CD14-positive monocyte (primary cell): ENCODE data around the gene SLC37A1. TPM values are rescaled to one million over a fixed set of nuclear protein-coding genes. Genes with fewer than 3 reads are reported as not detected.

Experiments used
- DNase-seq, 3 donors: peaks; one replicate each; pipeline ENCODE4 v3.0.0-alpha.2; 2011 to 2022
- H2AFZ ChIP-seq: 2 replicates; pipeline ENCODE4 v1.6.0; 2012; ENCODE audit warnings: mild to moderate bottlenecking, low read depth, low read length, inconsistent platforms; ENCODE audit not compliant: insufficient read depth, poor library complexity, severe bottlenecking
- H3K27ac ChIP-seq, 2 donors: 1 replicate in 1 of 2; 2 replicates in 1 of 2; pipeline ENCODE4 v1.5.1; 2012 to 2013; ENCODE audit warnings: low read length in 2 of 2, control low read depth in 1 of 2, inconsistent platforms in 1 of 2, low read depth in 1 of 2, mild to moderate bottlenecking in 1 of 2
- H3K27me3 ChIP-seq, 2 donors: one replicate each; pipeline versions ENCODE4 v1.6.0 to v1.6.1; 2011 to 2013; ENCODE audit warnings: low read length in 2 of 2; ENCODE audit not compliant: control insufficient read depth in 2 of 2, insufficient read depth in 2 of 2
- H3K36me3 ChIP-seq, 2 donors: replicated peaks in 1 of 2; 1 replicate in 1 of 2; 2 replicates in 1 of 2; pipeline versions ENCODE4 v1.5.1 to v1.6.1; 2012 to 2013; ENCODE audit warnings: low read length in 2 of 2, control low read depth in 1 of 2, inconsistent platforms in 1 of 2, mild to moderate bottlenecking in 1 of 2; ENCODE audit not compliant: insufficient read depth in 2 of 2, control insufficient read depth in 1 of 2
- H3K4me1 ChIP-seq, 2 donors: 1 replicate in 1 of 2; 2 replicates in 1 of 2; pipeline versions ENCODE4 v1.5.1 to v1.6.1; 2012 to 2013; ENCODE audit warnings: low read length in 2 of 2, control low read depth in 1 of 2, inconsistent platforms in 1 of 2, mild to moderate bottlenecking in 1 of 2, moderate library complexity in 1 of 2; ENCODE audit not compliant: insufficient read depth in 2 of 2, control insufficient read depth in 1 of 2
- H3K4me2 ChIP-seq: replicated peaks from 2 replicates; pipeline ENCODE3; 2012; ENCODE audit warnings: low read length, moderate library complexity, mild to moderate bottlenecking; ENCODE audit not compliant: poor library complexity, severe bottlenecking; ENCODE audit errors: extremely low read depth
- H3K4me3 ChIP-seq, 3 experiments: fragments of 200-600 bp in 1 of 3; sonication (generic) in 1 of 3; replicated peaks in 1 of 3; 1 replicate in 2 of 3; 2 replicates in 1 of 3; pipeline ENCODE4 v1.5.1; 2011 to 2013; ENCODE audit warnings: low read length in 3 of 3, mild to moderate bottlenecking in 3 of 3, control low read depth in 2 of 3, low read depth in 2 of 3, inconsistent platforms in 1 of 3, moderate library complexity in 1 of 3
- H3K79me2 ChIP-seq: 2 replicates; pipeline ENCODE4 v1.6.0; 2012; ENCODE audit warnings: mild to moderate bottlenecking, control low read depth, inconsistent platforms, low read length, moderate library complexity; ENCODE audit not compliant: insufficient read depth
- H3K9ac ChIP-seq: 2 replicates; pipeline ENCODE4 v1.6.0; 2017; ENCODE audit warnings: low read length, mild to moderate bottlenecking; ENCODE audit not compliant: insufficient read depth, poor library complexity, severe bottlenecking
- H3K9me3 ChIP-seq, 2 donors: replicated peaks in 1 of 2; 1 replicate in 1 of 2; 2 replicates in 1 of 2; pipeline versions ENCODE4 v1.5.1 to v1.6.1; 2012 to 2013; ENCODE audit warnings: low read length in 2 of 2, control low read depth in 1 of 2; ENCODE audit not compliant: control insufficient read depth in 1 of 2, insufficient read depth in 1 of 2
- H4K20me1 ChIP-seq: 2 replicates; pipeline ENCODE4 v1.6.0; 2012; ENCODE audit warnings: mild to moderate bottlenecking, low read length, control low read depth, moderate library complexity; ENCODE audit not compliant: insufficient read depth
- H3K27ac Mint-ChIP-seq, 7 donors: one replicate each; pipeline ENCODE4 v1.8.0; 2020; ENCODE audit warnings: mild to moderate bottlenecking in 7 of 7, mixed read lengths in 7 of 7, moderate library complexity in 6 of 7, inconsistent platforms in 2 of 7
- H3K27me3 Mint-ChIP-seq, 3 donors: one replicate each; pipeline ENCODE4 v1.8.0; 2021 to 2022; ENCODE audit warnings: low read depth in 3 of 3, mild to moderate bottlenecking in 3 of 3, mixed read lengths in 3 of 3, moderate library complexity in 3 of 3, inconsistent platforms in 1 of 3
- H3K36me3 Mint-ChIP-seq, 2 donors: one replicate each; pipeline ENCODE4 v1.8.0; 2020; ENCODE audit warnings: mixed read lengths in 2 of 2, inconsistent platforms in 1 of 2, mild to moderate bottlenecking in 1 of 2
- H3K4me1 Mint-ChIP-seq: one replicate; pipeline ENCODE4 v1.8.0; 2020; ENCODE audit warnings: mild to moderate bottlenecking, mixed read lengths
- H3K4me3 Mint-ChIP-seq, 2 donors: one replicate each; pipeline ENCODE4 v1.8.0; 2020; ENCODE audit warnings: mild to moderate bottlenecking in 2 of 2, mixed read lengths in 2 of 2, moderate library complexity in 1 of 2
- H3K9me3 Mint-ChIP-seq, 7 donors: one replicate each; pipeline ENCODE4 v1.8.0; 2020 to 2022; ENCODE audit warnings: mixed read lengths in 7 of 7, mild to moderate bottlenecking in 6 of 7, moderate library complexity in 6 of 7, inconsistent platforms in 2 of 7
- WGBS: methylation state at CpG from one replicate; pipeline ENCODE4 v1.1.5; 2013; ENCODE audit warnings: missing lambda C conversion rate; ENCODE audit not compliant: insufficient coverage; 5-methylcytosine and 5-hydroxymethylcytosine counted together
- intact Hi-C, 2 donors: fragments of 100-400 bp; cut with micrococcal nuclease; formaldehyde crosslinking; loops; one replicate each; pipeline versions ENCODE4 v1.15.0 to v1.15.1; 2023
- polyA plus RNA-seq, 3 donors: library from polyadenylated mRNA; depleted of rRNA in 1 of 3; unstranded in 2 of 3; stranded (reverse) in 1 of 3; fragments of 300-500 nt in 2 of 3; fragments of >200 nt in 1 of 3; fragmentation: Illumina TruSeq in 2 of 3; gene quantifications; 1 replicate in 2 of 3; 2 replicates in 1 of 3; pipeline ENCODE4 v1.2.3, GENCODE V29; 2012 to 2021
- TF ChIP-seq, protein P1 (sequence below): fragments of 200-600 bp; IDR thresholded peaks from one replicate; pipeline ENCODE4 v1.8.0; 2022; ENCODE audit warnings: antibody characterized with exemption, mild to moderate bottlenecking

SLC37A1 gene
- polyA plus RNA-seq, 3 donors, result 2.7 to 12.4 (median 4.3) TPM

DNA sequence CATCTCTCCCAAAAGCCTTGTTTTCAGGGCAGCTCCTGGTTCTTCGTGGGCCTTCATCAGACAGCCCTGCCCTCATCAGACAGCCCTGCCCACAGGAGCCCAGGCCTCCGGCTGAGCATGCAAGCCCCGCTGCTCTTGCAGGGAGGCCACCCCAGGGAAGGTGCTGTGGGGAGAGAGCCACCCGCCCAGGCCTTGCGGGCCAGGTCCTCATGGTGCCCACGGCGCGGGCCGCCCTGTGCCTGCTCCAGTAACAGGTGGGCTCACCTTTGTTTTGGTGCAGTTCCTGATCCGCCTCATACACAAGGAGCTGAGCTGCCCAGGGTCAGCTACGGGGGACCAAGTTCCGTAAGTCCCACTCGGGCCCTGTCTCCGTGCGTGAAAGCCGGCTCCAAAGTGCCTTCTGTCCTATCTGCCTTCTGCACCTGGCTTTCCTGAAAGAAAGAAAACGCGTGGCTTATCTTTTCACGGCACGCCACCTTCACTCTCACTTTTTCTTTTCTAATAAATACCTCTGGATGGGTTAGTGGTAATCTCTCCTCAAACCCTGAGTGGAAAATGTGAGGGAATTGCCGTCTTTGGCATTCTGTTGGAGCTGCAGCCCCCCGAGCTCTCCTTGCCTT is 65.9 kb downstream of the SLC37A1 start:
- H3K27me3 ChIP-seq, result no peaks in the 10 kb centered on the region
- H3K4me2 ChIP-seq, result no peak overlapping the region
- intact Hi-C loops, result no loop called here
- H3K9me3 ChIP-seq, result peaks cover 4 to 7% of the 10 kb centered on the region in 2 donors
- H3K36me3 ChIP-seq, result peaks cover 7 to 10% of the 10 kb centered on the region in 2 donors
- H3K36me3 Mint-ChIP-seq, result peaks cover 23 to 25% of the 10 kb centered on the region in 2 donors
- TF ChIP-seq, protein P1, sequence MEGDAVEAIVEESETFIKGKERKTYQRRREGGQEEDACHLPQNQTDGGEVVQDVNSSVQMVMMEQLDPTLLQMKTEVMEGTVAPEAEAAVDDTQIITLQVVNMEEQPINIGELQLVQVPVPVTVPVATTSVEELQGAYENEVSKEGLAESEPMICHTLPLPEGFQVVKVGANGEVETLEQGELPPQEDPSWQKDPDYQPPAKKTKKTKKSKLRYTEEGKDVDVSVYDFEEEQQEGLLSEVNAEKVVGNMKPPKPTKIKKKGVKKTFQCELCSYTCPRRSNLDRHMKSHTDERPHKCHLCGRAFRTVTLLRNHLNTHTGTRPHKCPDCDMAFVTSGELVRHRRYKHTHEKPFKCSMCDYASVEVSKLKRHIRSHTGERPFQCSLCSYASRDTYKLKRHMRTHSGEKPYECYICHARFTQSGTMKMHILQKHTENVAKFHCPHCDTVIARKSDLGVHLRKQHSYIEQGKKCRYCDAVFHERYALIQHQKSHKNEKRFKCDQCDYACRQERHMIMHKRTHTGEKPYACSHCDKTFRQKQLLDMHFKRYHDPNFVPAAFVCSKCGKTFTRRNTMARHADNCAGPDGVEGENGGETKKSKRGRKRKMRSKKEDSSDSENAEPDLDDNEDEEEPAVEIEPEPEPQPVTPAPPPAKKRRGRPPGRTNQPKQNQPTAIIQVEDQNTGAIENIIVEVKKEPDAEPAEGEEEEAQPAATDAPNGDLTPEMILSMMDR, result no peak
- 90% methylated on average over 17 of the region's 22 CpGs for WGBS
- no peaks in the 10 kb centered on the region for H3K79me2 ChIP-seq
- H3K4me3 Mint-ChIP-seq, result no peak overlapping the region
- no peak overlapping the region for H3K9ac ChIP-seq
- no peak for DNase-seq
- H3K4me3 ChIP-seq, result no peak overlapping the region
- H3K4me1 ChIP-seq, result no peaks in the 10 kb centered on the region
- H3K27me3 Mint-ChIP-seq, result peaks cover 0 to 2% (median 0%) of the 10 kb centered on the region in 3 donors
- no peak overlapping the region for H3K27ac Mint-ChIP-seq
- H3K27ac ChIP-seq, result no peak overlapping the region
- no peaks in the 10 kb centered on the region for H4K20me1 ChIP-seq
- peaks cover 5 to 16% (median 10%) of the 10 kb centered on the region in 7 donors for H3K9me3 Mint-ChIP-seq
- H3K4me1 Mint-ChIP-seq, result no peaks in the 10 kb centered on the region
- H2AFZ ChIP-seq, result no peak overlapping the region

DNA sequence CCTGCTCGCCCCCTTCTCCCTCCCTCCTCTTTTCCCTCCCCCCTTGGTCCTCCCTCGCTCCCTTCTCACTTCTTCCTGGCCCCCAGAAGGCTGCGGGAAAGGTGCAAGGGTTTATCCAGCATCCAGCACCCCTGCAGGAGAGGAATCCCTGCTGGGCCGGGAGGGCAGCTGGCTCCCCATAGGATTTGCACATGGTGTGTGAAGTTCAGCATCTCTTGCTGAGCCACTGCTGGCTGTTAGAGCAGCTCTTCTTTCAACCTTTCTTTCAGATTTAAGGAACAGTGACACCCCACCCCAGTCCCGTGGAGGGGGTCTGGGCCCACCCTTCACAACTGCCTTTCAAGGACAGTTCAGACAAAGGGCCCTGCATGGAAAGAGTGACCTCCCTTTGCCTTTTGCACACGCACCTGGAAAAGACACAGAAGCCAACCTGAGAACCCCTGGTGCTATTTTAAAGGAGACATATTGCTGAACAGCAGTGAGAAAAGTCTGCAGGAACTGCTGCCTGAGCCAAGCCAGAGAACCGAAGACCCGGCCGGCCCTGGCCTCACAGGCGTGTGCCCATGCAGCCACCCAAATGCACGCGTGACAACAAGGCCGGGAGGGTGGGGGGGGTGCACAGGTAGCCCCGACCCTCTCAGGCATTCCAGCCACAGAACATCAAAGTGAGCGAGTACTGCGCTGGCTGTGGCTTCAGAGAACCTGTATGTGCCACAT is 66.6 kb downstream of the SLC37A1 start:
- H3K27ac ChIP-seq, result no peak overlapping the region
- peaks cover 3 to 4% of the 10 kb centered on the region in 2 donors for H3K36me3 ChIP-seq
- H3K9me3 ChIP-seq, result peaks cover 4 to 6% of the 10 kb centered on the region in 2 donors
- Mint-ChIP-seq H3K27me3 (peaks cover 0 to 2% (median 0%) of the 10 kb centered on the region in 3 donors), H3K36me3 (peaks cover 16 to 18% of the 10 kb centered on the region in 2 donors), H3K9me3 (peaks cover 3 to 14% (median 10%) of the 10 kb centered on the region in 7 donors), H3K4me1 (no peaks in the 10 kb centered on the region), H3K27ac (no peak overlapping the region), H3K4me3 (no peak overlapping the region)
- DNase-seq, result no peak
- H3K27me3 ChIP-seq, result no peaks in the 10 kb centered on the region
- no peak overlapping the region for H3K4me3 ChIP-seq
- TF ChIP-seq, protein P1, result no peak
- H3K9ac ChIP-seq, result no peak overlapping the region
- no peak overlapping the region for H2AFZ ChIP-seq
- H3K79me2 ChIP-seq, result no peaks in the 10 kb centered on the region
- no peak overlapping the region for H3K4me2 ChIP-seq
- WGBS, result 97% methylated on average over 10 of the region's 16 CpGs
- H3K4me1 ChIP-seq, result no peaks in the 10 kb centered on the region
- intact Hi-C loops, result no loop called here
- H4K20me1 ChIP-seq, result no peaks in the 10 kb centered on the region
